Putamen (tissue), 1 donor: ENCODE data around the gene MYL3.

Experiments used
- DNase-seq: peaks from one replicate; pipeline ENCODE4 v3.0.0-alpha.2; 2016; ENCODE audit warnings: low spot score

MYL3 gene

DNA sequence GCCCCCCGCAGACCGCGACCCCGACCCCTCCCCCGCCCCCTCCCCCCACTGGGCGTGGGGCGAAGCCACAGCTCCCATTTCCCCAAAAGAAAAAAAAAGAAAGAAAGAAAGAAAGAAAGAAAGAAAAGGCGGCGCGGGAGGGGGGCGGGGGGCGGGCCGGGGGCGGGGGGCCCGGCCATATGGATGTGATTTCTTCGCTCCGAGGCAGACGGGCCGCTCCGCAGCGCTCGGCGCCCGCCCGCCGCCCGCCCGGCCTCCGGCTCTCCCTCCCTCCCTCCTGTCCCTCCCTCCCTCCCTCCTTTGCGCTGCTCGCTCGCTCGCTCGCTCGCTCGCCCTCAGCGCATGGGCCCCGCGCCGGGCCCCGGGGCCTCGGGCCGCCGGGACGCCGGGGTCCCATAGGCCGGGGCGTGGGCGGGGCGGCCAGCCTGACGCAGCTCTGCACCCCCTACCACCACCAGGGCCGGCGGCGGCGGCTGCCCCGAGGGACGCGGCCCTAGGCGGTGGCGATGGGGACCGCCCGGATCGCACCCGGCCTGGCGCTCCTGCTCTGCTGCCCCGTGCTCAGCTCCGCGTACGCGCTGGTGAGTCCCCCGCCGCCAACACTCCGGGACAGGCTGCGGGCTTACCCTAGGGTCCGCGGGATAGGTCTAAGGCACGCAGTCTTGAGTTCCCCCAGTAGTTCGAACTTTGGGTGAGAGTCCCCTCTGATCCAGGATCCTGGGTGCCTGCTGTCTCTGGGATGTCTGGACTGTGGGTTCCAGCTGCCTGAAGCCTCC, 20.0 kb upstream of the MYL3 start:
- DNase-seq, result no peak

- no peak for DNase-seq
Observed at GRCh38 chr3:46882377-46883053, 19.3 kb upstream of the MYL3 start.

GRCh38 chr3:46881596-46882376, 18.5 kb upstream of the MYL3 start:
- no peak for DNase-seq

DNA sequence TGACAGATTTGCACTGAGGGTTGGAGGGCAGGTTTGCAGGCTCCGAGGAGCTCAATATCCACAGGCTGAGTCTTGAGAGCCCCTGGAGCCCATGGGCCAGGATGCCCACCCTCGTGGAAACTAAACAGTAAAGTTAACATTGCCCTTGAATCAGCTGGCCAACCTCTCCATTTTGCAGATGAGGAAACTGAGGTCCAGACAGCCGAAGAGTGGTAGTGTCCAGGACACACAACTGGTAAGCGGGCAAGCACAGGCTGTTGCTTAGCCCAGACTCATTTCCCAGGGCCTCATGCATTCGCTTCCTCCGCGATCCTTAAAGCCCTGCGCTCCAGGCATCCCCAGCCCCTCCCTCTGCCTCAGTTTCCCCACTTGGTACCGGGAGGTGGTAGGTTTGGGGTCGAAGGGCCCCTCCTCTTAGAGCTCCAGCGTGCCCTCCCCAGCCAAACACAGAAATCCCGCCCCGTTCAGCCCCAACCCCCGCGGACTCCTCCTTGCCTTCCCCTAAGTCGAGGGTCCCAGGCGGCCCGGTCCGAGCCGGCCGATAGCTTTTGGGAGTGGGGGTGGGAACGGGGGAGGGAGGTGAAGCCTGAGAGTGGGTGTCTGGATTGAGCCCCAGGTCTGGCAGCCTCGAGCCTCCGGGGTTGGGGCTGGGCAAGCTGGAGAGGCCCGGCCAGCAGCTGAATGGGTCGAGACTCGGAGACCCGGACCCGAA, 17.8 kb upstream of the MYL3 start:
- no peak for DNase-seq

- DNase-seq, result no peak
Observed at GRCh38 chr3:46878781-46879436, 15.7 kb upstream of the MYL3 start.

GRCh38 chr3:46877406-46878125, 14.3 kb upstream of the MYL3 start, which contains the start of gene PTH1R:
TSS of gene PTH1R (plus strand) at chr3:46877721. CDS start at chr3:46883560, 5,839 bp downstream.
- DNase-seq, result no peak

DNA sequence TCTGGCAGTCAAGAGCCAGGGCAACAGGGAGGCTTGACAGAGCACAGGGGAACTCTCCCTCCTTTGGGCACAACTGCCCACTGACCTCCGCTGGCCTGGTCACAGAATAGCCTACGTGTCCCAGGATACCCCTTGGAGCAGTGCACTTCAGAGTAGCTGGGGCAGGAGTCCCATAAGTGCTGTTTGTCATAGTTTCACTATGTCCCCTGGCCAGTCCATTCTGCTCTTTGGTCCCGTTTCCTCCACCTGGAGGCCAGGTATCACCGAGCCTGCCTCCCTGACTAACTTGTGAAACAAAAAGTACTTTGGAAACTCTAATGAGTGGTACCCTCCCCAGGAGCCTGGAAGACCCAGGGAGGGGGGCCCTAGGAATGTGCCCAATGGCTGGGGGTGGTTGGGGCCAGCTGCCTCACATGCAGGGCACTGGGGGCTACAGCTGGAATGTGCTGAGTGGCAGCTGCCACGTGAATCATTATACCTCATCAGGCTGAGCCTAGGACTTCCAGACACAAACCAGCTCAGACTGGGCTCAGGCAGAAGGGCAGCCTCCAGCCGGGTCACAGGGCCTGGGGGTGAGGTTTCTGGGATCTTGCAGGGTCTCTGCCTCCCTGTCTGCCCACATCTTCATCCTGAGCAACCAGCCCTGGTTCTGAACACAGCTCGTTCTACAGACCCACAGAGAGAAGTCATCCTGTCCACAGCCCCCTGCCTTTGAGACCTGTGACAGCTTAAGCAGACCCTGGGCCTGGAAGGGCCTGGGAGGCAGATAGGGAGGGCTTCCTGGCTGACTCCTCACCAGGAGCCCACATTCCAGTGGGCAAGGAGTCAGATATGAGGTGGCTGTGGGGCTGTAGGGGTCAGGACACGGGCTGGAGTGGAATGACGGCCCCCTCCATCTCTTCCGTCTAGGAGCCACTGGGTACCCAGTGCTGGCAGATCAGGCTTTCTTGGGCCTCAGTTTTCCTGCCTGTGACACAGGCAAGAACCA, 13.4 kb upstream of the MYL3 start:
- DNase-seq, result no peak

DNA sequence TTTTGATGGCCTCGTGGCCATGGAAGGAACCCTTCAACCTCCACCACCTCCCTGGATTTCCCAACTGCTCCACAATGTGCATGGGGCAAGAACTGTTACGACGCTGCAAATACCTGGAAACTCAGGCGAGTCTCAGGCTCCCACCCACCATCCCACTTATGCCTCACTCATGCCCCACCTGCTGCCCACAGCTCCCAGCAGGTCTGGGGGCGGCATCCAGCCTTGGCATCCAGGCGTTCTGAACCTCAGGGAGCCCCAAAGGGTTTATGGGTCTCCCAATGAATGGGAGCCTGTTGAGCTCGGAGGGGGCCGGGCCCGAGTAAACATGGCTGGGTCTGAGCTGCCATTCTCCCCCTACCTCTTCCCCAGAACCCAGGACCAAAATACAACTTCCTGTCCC, 12.3 kb upstream of the MYL3 start:
- DNase-seq, result no peak

- no peak for DNase-seq
Observed at GRCh38 chr3:46874430-46874829, 11.2 kb upstream of the MYL3 start.

GRCh38 chr3:46873521-46873920, 10.3 kb upstream of the MYL3 start:
- DNase-seq, result no peak

DNA sequence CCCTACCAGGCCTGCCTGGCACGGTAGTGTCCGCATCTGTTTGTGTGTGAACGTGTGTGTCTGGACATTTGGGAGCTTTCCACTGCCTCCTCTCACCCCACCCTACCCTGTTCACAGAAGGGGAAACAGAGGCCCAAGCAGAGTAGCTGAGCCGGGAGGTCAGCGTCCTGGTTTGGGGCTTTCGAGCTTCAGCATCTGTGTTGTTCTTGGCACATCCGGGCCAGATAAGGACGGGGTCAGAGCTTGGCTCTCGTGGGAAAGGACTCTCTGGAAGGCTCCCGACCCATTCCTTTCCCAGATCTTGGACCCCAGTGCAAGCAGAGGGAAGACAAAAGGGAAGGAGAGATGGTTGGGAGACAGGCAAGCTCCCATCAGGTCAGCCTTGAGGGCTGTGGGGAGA, 8.0 kb upstream of the MYL3 start:
- DNase-seq, result no peak

- DNase-seq, result no peak
Observed at GRCh38 chr3:46870651-46871050, 7.4 kb upstream of the MYL3 start.

GRCh38 chr3:46869440-46869839, 6.2 kb upstream of the MYL3 start:
- no peak for DNase-seq

- no peak for DNase-seq
Observed at GRCh38 chr3:46868948-46869347, 5.7 kb upstream of the MYL3 start.

GRCh38 chr3:46868287-46868686, 5.0 kb upstream of the MYL3 start:
- DNase-seq, result no peak

DNA sequence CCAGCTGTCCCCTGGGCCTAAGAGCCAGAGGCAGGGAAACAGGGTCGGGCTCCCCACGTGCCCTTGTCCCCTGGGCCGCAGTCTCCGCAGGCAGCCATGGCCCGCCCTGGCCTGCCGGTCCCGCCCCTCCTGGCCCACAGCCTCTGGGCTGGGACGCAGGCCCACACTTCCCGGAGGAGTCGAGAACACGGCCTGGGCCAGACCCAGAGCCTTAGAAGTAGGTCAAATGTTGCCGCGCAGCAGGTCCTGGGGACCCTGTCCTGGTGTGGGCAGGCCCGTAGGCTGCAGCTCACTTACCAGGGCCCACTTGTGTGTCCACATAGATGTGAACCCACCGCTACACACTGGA, 4.3 kb upstream of the MYL3 start:
- peak; percentile 42 for DNase-seq

DNA sequence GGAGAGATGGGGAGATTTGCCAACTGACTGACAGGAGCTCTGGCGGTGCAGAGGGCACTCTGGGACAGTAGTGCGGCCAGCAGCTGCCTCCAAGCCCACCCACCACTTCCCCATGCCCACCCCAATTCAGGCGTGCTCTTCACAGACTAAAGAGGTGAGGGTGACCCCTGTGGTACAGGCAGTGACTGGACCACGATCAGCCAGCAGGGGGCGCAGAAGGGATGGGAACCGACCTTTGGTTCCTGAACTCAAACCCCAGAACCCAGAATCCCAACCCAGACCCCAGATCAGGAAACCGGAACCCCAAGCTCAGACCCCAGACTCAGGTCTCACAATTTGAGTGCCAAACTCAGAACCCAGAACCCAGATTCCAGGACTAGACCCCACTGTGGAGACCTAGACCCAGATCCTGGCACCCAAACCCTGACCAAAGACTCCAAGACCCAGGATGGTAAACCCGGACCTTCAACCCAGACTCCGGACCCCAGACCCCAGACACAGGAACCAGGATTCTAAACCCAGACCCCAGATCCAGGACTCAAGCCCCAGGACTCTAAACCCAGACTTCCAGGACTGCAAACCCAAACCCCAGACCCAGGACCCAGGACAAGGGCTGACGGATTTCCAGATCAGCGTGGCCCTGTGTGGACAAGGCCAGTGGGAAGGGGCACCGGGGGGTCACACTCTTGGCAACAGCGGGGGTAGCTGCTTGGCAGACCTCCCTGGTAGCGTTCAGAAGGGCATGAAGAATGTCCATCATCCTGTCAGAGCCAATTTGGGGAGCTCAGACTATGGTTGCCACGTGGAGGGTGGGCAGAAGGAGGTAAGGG, 3.7 kb upstream of the MYL3 start:
- peak; percentile 52 for DNase-seq

GRCh38 chr3:46866032-46866595, 2.9 kb upstream of the MYL3 start:
- no peak for DNase-seq

- DNase-seq, result no peak
Observed at GRCh38 chr3:46865546-46865945, 2.3 kb upstream of the MYL3 start.
